ENCODE data around the gene VAT1L.

Gene VAT1L

GRCh38 chr16:77788181-77789084 lies at the start of gene VAT1L:
VAT1L (plus strand) TSS chr16:77788564; CDS start chr16:77788683, 119 bp downstream.
- DNase-seq, result no peak

- no peak for DNase-seq
Measured at GRCh38 chr16:77738706-77739558, 49.4 kb upstream of the VAT1L start.

- no peak for DNase-seq
Measured at GRCh38 chr16:77739559-77739892, 48.8 kb upstream of the VAT1L start.

GRCh38 chr16:77744141-77744540 lies 44.2 kb upstream of the VAT1L start:
- DNase-seq, result no peak

GRCh38 chr16:77745972-77746371 lies 42.4 kb upstream of the VAT1L start:
- no peak for DNase-seq

GRCh38 chr16:77748421-77749005 lies 39.9 kb upstream of the VAT1L start:
- no peak for DNase-seq

- DNase-seq, result no peak
Measured at GRCh38 chr16:77749415-77749814, 38.9 kb upstream of the VAT1L start.

GRCh38 chr16:77758046-77758445 lies 30.3 kb upstream of the VAT1L start:
- no peak for DNase-seq

- no peak for DNase-seq
Measured at GRCh38 chr16:77758508-77758907, 29.9 kb upstream of the VAT1L start.

GRCh38 chr16:77759201-77759600 lies 29.2 kb upstream of the VAT1L start:
- DNase-seq, result no peak

GRCh38 chr16:77759821-77760220 lies 28.5 kb upstream of the VAT1L start:
- no peak for DNase-seq

GRCh38 chr16:77760800-77761199 lies 27.6 kb upstream of the VAT1L start:
- no peak for DNase-seq

- no peak for DNase-seq
Measured at GRCh38 chr16:77761204-77761603, 27.2 kb upstream of the VAT1L start.

GRCh38 chr16:77762262-77762661 lies 26.1 kb upstream of the VAT1L start:
- no peak for DNase-seq

- no peak for DNase-seq
Measured at GRCh38 chr16:77763994-77764393, 24.4 kb upstream of the VAT1L start.

- no peak for DNase-seq
Measured at GRCh38 chr16:77767211-77767610, 21.2 kb upstream of the VAT1L start.

GRCh38 chr16:77767826-77768225 lies 20.5 kb upstream of the VAT1L start:
- no peak for DNase-seq

- DNase-seq, result no peak
Measured at GRCh38 chr16:77775911-77776909, 12.2 kb upstream of the VAT1L start.

- no peak for DNase-seq
Measured at GRCh38 chr16:77777745-77778144, 10.6 kb upstream of the VAT1L start.

- no peak for DNase-seq
Measured at GRCh38 chr16:77780378-77780837, 8.0 kb upstream of the VAT1L start.

- no peak for DNase-seq
Measured at GRCh38 chr16:77781091-77781490, 7.3 kb upstream of the VAT1L start.

GRCh38 chr16:77782694-77783093 lies 5.7 kb upstream of the VAT1L start:
- DNase-seq, result no peak

Data from stimulated activated CD4-positive, alpha-beta T cell treated with anti-CD3 and anti-CD28 coated beads, Interleukin-4, amount 100 ng/mL, for 1 hour (primary cell).